Progenitor cell of endocrine pancreas (in vitro differentiated cells): ENCODE measurements around the gene KIFC1. TPM values are rescaled to one million over a fixed set of nuclear protein-coding genes. Genes with fewer than 3 reads are reported as not detected.

ENCODE experiments used
- DNase-seq: peaks from one replicate; pipeline ENCODE4 v3.0.0; 2021; ENCODE audit warnings: low spot score; ENCODE audit not compliant: unreplicated experiment
- H3K27ac Mint-ChIP-seq: 2 replicates; pipeline ENCODE4 v1.8.0; 2021; ENCODE audit warnings: mild to moderate bottlenecking, moderate library complexity, mixed read lengths
- H3K27me3 Mint-ChIP-seq: 2 replicates; pipeline ENCODE4 v1.8.0; 2021; ENCODE audit warnings: mixed read lengths
- H3K36me3 Mint-ChIP-seq: 2 replicates; pipeline ENCODE4 v1.8.0; 2022; ENCODE audit warnings: mixed read lengths; ENCODE audit not compliant: insufficient read depth
- H3K4me1 Mint-ChIP-seq: 2 replicates; pipeline ENCODE4 v1.8.0; 2021; ENCODE audit warnings: low read depth, mixed read lengths
- H3K4me3 Mint-ChIP-seq: 2 replicates; pipeline ENCODE4 v1.8.0; 2021; ENCODE audit warnings: low read depth, mild to moderate bottlenecking, moderate library complexity, mixed read lengths
- H3K9me3 Mint-ChIP-seq: 2 replicates; pipeline ENCODE4 v1.8.0; 2021; ENCODE audit warnings: low read depth, mixed read lengths
- CTCF ChIP-seq: fragments of 200-600 bp; sonication (generic); IDR thresholded peaks from one replicate; pipeline ENCODE4 v1.5.0; 2021; ENCODE audit warnings: antibody characterized with exemption, mild to moderate bottlenecking; ENCODE audit not compliant: unreplicated experiment
- microRNA-seq: library from miRNA; unstranded; fragments of <30 nt; microRNA quantifications from one replicate; pipeline ENCODE4 v1.1.0, GENCODE V29; 2020; ENCODE audit warnings: borderline number of aligned reads; ENCODE audit not compliant: unreplicated experiment
- total RNA-seq: library from RNA; stranded (reverse); gene quantifications from 2 replicates; pipeline ENCODE4 v1.2.1, GENCODE V29; 2021

KIFC1 gene
- total RNA-seq, 1 donor from 2014 or later = 46.6 TPM

GRCh38 chr6:33454009-33454946, 62.7 kb downstream of the KIFC1 start, which contains the start of gene ZBTB9:
TSS of gene ZBTB9 (plus strand) at chr6:33454576. CDS start at chr6:33455101, 525 bp downstream.
- Mint-ChIP-seq H3K9me3 (no peaks in the 10 kb centered on the region), H3K36me3 (peaks cover 2% of the 10 kb centered on the region)
- no peak for TF ChIP-seq CTCF

GRCh38 chr6:33455051-33455450, 63.4 kb downstream of the KIFC1 start:
- H3K36me3 Mint-ChIP-seq = peaks cover 2% of the 10 kb centered on the region
- peak overlapping the region; percentile 87 for H3K27ac Mint-ChIP-seq
- H3K9me3 Mint-ChIP-seq = no peaks in the 10 kb centered on the region
- peaks cover 13% of the 10 kb centered on the region for H3K4me1 Mint-ChIP-seq
- H3K4me3 Mint-ChIP-seq = peak overlapping the region; percentile 95
- TF ChIP-seq CTCF = no peak
- no peak for DNase-seq
- H3K27me3 Mint-ChIP-seq = no peaks in the 10 kb centered on the region

More at GRCh38 chr6:33454009-33454946, 62.7 kb downstream of the KIFC1 start, which contains the start of gene ZBTB9:
- peak; percentile 87 for DNase-seq
- no peaks in the 10 kb centered on the region for H3K27me3 Mint-ChIP-seq
- H3K4me3 Mint-ChIP-seq = peak within 1 kb of the TSS; percentile 95
- H3K27ac Mint-ChIP-seq = peak within 1 kb of the TSS; percentile 87
- H3K4me1 Mint-ChIP-seq = peaks cover 13% of the 10 kb centered on the region

GRCh38 chr6:33456156-33456555, 64.5 kb downstream of the KIFC1 start:
- DNase-seq = no peak
- peak overlapping the region; percentile 95 for H3K4me3 Mint-ChIP-seq
- H3K4me1 Mint-ChIP-seq = peaks cover 13% of the 10 kb centered on the region
- H3K27me3 Mint-ChIP-seq = no peaks in the 10 kb centered on the region
- H3K9me3 Mint-ChIP-seq = no peaks in the 10 kb centered on the region
- TF ChIP-seq CTCF = no peak
- peaks cover 2% of the 10 kb centered on the region for H3K36me3 Mint-ChIP-seq
- no peak overlapping the region for H3K27ac Mint-ChIP-seq

GRCh38 chr6:33458676-33459075, 67.1 kb downstream of the KIFC1 start:
- Mint-ChIP-seq H3K4me3 (no peak overlapping the region), H3K4me1 (peaks cover 10% of the 10 kb centered on the region), H3K27me3 (peaks cover 12% of the 10 kb centered on the region), H3K36me3 (peaks cover 2% of the 10 kb centered on the region), H3K9me3 (no peaks in the 10 kb centered on the region), H3K27ac (no peak overlapping the region)
- DNase-seq = no peak
- no peak for TF ChIP-seq CTCF

- H3K4me1 Mint-ChIP-seq = peaks cover 8% of the 10 kb centered on the region
- H3K27me3 Mint-ChIP-seq = peaks cover 13% of the 10 kb centered on the region
- TF ChIP-seq CTCF = no peak
- H3K36me3 Mint-ChIP-seq = peaks cover 2% of the 10 kb centered on the region
- H3K27ac Mint-ChIP-seq = no peak overlapping the region
- no peaks in the 10 kb centered on the region for H3K9me3 Mint-ChIP-seq
- H3K4me3 Mint-ChIP-seq = no peak overlapping the region
- no peak for DNase-seq
Observed at GRCh38 chr6:33459226-33459625, 67.6 kb downstream of the KIFC1 start.

Small RNA genes lying within 50 kb of the gene (microRNA-seq; reads per million reads assigned to microRNA genes)
- gene MIR5004 = not detected

Other genes with a start within 250 kb of the KIFC1 start
- 4.3 and 5.3 TPM in 2 replicates for gene COL11A2, start 199.4 kb upstream of the KIFC1 start, total RNA-seq
- 44.3 and 47.1 TPM in 2 replicates for gene RXRB, start 191.2 kb upstream of the KIFC1 start, total RNA-seq
- gene SLC39A7, start 191.0 kb upstream of the KIFC1 start, total RNA-seq = 108 and 109 TPM in 2 replicates
- gene HSD17B8, start 187.2 kb upstream of the KIFC1 start, total RNA-seq = 7.0 and 9.2 TPM in 2 replicates
- gene RING1, start 183.3 kb upstream of the KIFC1 start, total RNA-seq = 56.2 and 62.4 TPM in 2 replicates
- gene VPS52, start 119.9 kb upstream of the KIFC1 start, total RNA-seq = 77.2 and 81.7 TPM in 2 replicates
- gene RPS18, start 119.7 kb upstream of the KIFC1 start, total RNA-seq = 1,974 and 2,131 TPM in 2 replicates
- gene B3GALT4, start 114.7 kb upstream of the KIFC1 start, total RNA-seq = 5.3 and 5.7 TPM in 2 replicates
- 47.5 and 53.4 TPM in 2 replicates for gene WDR46, start 102.6 kb upstream of the KIFC1 start, total RNA-seq
- 46.1 and 52.1 TPM in 2 replicates for gene PFDN6, start 102.2 kb upstream of the KIFC1 start, total RNA-seq
- 175 and 196 TPM in 2 replicates for gene RGL2, start 92.9 kb upstream of the KIFC1 start, total RNA-seq
- 20.2 and 22.3 TPM in 2 replicates for gene TAPBP, start 77.7 kb upstream of the KIFC1 start, total RNA-seq
- 27.3 and 28.1 TPM in 2 replicates for gene ZBTB22, start 74.1 kb upstream of the KIFC1 start, total RNA-seq
- gene DAXX, start 68.9 kb upstream of the KIFC1 start, total RNA-seq = 47.5 and 48.4 TPM in 2 replicates
- 58.1 and 58.4 TPM in 2 replicates for gene PHF1, start 19.2 kb downstream of the KIFC1 start, total RNA-seq
- 252 and 264 TPM in 2 replicates for gene CUTA, start 26.3 kb downstream of the KIFC1 start, total RNA-seq
- 59.9 and 60.3 TPM in 2 replicates for gene SYNGAP1, start 28.2 kb downstream of the KIFC1 start, total RNA-seq
- gene ZBTB9, start 62.8 kb downstream of the KIFC1 start, total RNA-seq = 15.4 and 15.7 TPM in 2 replicates
- 21.0 and 22.4 TPM in 2 replicates for gene BAK1, start 188.5 kb downstream of the KIFC1 start, total RNA-seq
- 28.3 and 30.4 TPM in 2 replicates for gene ITPR3, start 229.5 kb downstream of the KIFC1 start, total RNA-seq